K562 (cell line): Measurements from ENCODE around the gene COL4A2. TPM values are rescaled to one million over a fixed set of nuclear protein-coding genes. Genes with fewer than 3 reads are reported as not detected.

Source experiments
- ATAC-seq: fragments of 200-7000 bp; cut with Tn5 transposase; 3 replicates; pipeline ENCODE4 v1.9.1; 2020; ENCODE audit warnings: moderate library complexity
- BruUV-seq: library from RNA; stranded (reverse); fragments of 400-500 nt; replicated peaks from 2 replicates; lab custom pipeline; 2021; lab: Mats Ljungman, UMichigan
- CTCF ChIA-PET: fragments of 300-600 bp; formaldehyde crosslinking; extraction: SDS; loops from one replicate; lab custom pipeline; 2021; ENCODE audit warnings: low intra/inter-chr PET ratio; lab: Yijun Ruan, JAX
- POLR2A ChIA-PET: fragments of 300-600, 350-650 bp; sonication (Branson Sonifier 250); formaldehyde crosslinking; extraction: SDS; loops from one replicate; lab custom pipeline; 2021; ENCODE audit warnings: antibody characterized with exemption, inconsistent platforms; lab: Yijun Ruan, JAX
- DNase-seq, 4 experiments: peaks; one replicate each; pipeline versions ENCODE4 v3.0.0 to v3.0.0-alpha.2; 2011 to 2018; ENCODE audit warnings: low spot score in 3 of 4, mixed read lengths in 3 of 4; ENCODE audit errors: extremely low read depth in 1 of 4
- FAIRE-seq: peaks from 2 replicates; lab custom pipeline; 2011; peaks lifted over from hg19 to GRCh38; lab: Jason Lieb, UNC
- H2AFZ ChIP-seq: 2 replicates; pipeline ENCODE4 v1.6.0; 2011; ENCODE audit warnings: low read depth, low read length, control low read depth, inconsistent platforms
- H3K27ac ChIP-seq: fragments of 200-600 bp; 3 replicates; pipeline ENCODE4 v1.8.0; 2011; ENCODE audit warnings: low read depth, mild to moderate bottlenecking, control low read depth, inconsistent platforms, low read length, moderate library complexity, mixed read lengths; ENCODE audit errors: extremely low read depth
- H3K27me3 ChIP-seq, 2 experiments: fragments of 300-600 bp in 1 of 2; 2 replicates in 1 of 2; 3 replicates in 1 of 2; pipeline versions ENCODE4 v1.6.0 to v1.8.0; 2011; ENCODE audit warnings: inconsistent platforms in 2 of 2, low read length in 2 of 2, mild to moderate bottlenecking in 1 of 2, mixed read lengths in 1 of 2, moderate library complexity in 1 of 2; ENCODE audit not compliant: control insufficient read depth in 2 of 2, insufficient read depth in 2 of 2
- H3K36me3 ChIP-seq: fragments of 300-600 bp; 3 replicates; pipeline ENCODE4 v1.8.0; 2011; ENCODE audit warnings: mild to moderate bottlenecking, low read length, inconsistent platforms; ENCODE audit not compliant: control insufficient read depth, insufficient read depth
- H3K4me1 ChIP-seq, 2 experiments: fragments of 200-600 bp in 1 of 2; replicated peaks in 1 of 2; 2 replicates in 1 of 2; 3 replicates in 1 of 2; pipeline versions ENCODE4 v1.5.1 to v1.8.0; 2011; ENCODE audit warnings: inconsistent platforms in 2 of 2, low read length in 2 of 2, mild to moderate bottlenecking in 1 of 2, mixed read lengths in 1 of 2, moderate library complexity in 1 of 2; ENCODE audit not compliant: control insufficient read depth in 2 of 2, insufficient read depth in 2 of 2
- H3K4me2 ChIP-seq: 2 replicates; pipeline ENCODE4 v1.6.1; 2011; ENCODE audit warnings: low read length, control low read depth, inconsistent platforms, mixed read lengths; ENCODE audit not compliant: insufficient read depth
- H3K4me3 ChIP-seq: fragments of 200-600 bp; sonication (generic), shearing (Covaris generic); 2 replicates; pipeline ENCODE4 v1.5.1; 2016; ENCODE audit warnings: control low read depth, inconsistent platforms
- H3K79me2 ChIP-seq: fragments of 200-600 bp; 3 replicates; pipeline ENCODE4 v1.8.0; 2011; ENCODE audit warnings: low read length, inconsistent platforms; ENCODE audit not compliant: control insufficient read depth, insufficient read depth
- H3K9ac ChIP-seq, 2 experiments: 2 replicates each; pipeline versions ENCODE4 v1.6.0 to v1.6.1; 2011; ENCODE audit warnings: low read depth in 2 of 2, low read length in 2 of 2, control low read depth in 1 of 2, inconsistent platforms in 1 of 2, mild to moderate bottlenecking in 1 of 2, mixed read lengths in 1 of 2; ENCODE audit not compliant: insufficient read depth in 1 of 2
- H3K9me1 ChIP-seq: one replicate; pipeline ENCODE4 v1.6.0; 2011; ENCODE audit warnings: inconsistent platforms, mild to moderate bottlenecking, low read length, moderate library complexity; ENCODE audit not compliant: control insufficient read depth, insufficient read depth
- H3K9me3 ChIP-seq: replicated peaks from 2 replicates; pipeline ENCODE4 v1.5.1; 2011; ENCODE audit warnings: low read depth, low read length, inconsistent platforms; ENCODE audit not compliant: control insufficient read depth, insufficient read depth
- H4K20me1 ChIP-seq: replicated peaks from 2 replicates; pipeline ENCODE4 v1.6.1; 2011; ENCODE audit warnings: low read length, inconsistent platforms, mixed read lengths; ENCODE audit not compliant: control insufficient read depth, insufficient read depth
- KLF1 ChIP-seq: fragments of 450-650 bp; IDR thresholded peaks from 2 replicates; pipeline ENCODE4 v1.6.1; 2016; ENCODE audit warnings: missing genetic modification characterization, missing compliant biosample characterization
- WGBS: fragments of 100-300 bp; shearing (Covaris generic); methylation state at CpG from one replicate; pipeline ENCODE4 v1.1.6; 2016; ENCODE audit warnings: low coverage, mixed read lengths; ENCODE audit not compliant: insufficient coverage; ENCODE audit errors: missing lambda C conversion rate; 5-methylcytosine and 5-hydroxymethylcytosine counted together
- in situ Hi-C: fragments of 300-500 bp; cut with MboI; formaldehyde crosslinking; loops from 4 replicates; pipeline ENCODE4 v1.15.0; 2018; ENCODE audit warnings: inconsistent platforms, mixed read lengths
- intact Hi-C: fragments of 100-400 bp; cut with micrococcal nuclease; formaldehyde crosslinking; loops from 2 replicates; pipeline ENCODE4 v1.14.2; 2022
- polyA plus RNA-seq, 8 experiments: library from polyadenylated mRNA; depleted of rRNA in 4 of 8; stranded (reverse) in 5 of 8; unstranded in 3 of 8; fragments of >200 nt; fragmentation: Nextera tagmentation in 2 of 8; fragmentation: Illumina TruSeq in 1 of 8; extraction: Ambion mirVana in 2 of 8; extraction: Trizol in 1 of 8; gene quantifications; 2 replicates each; pipeline versions ENCODE4 v1.2.1 to v1.2.3, GENCODE V29; 2011 to 2014; ENCODE audit warnings: inconsistent platforms in 1 of 8, missing spikeins in 1 of 8
- total RNA-seq, 7 experiments: library from RNA; depleted of rRNA in 6 of 7; stranded (reverse); fragments of >200 nt in 6 of 7; fragmentation: Illumina TruSeq in 2 of 7; extraction: Trizol in 2 of 7; gene quantifications; 2 replicates each; pipeline versions ENCODE4 v1.2.1 to v1.2.3, GENCODE V29; 2011 to 2021; ENCODE audit warnings: low replicate concordance in 1 of 7
- TF ChIP-seq, protein P1 (sequence below): fragments of 450-650 bp; formaldehyde crosslinking; IDR thresholded peaks from 2 replicates; pipeline ENCODE4 v1.4.0; 2020; ENCODE audit warnings: mild to moderate bottlenecking, mixed read lengths
- TF ChIP-seq, protein P2 (sequence below): sonication (generic); formaldehyde crosslinking; IDR thresholded peaks from 2 replicates; pipeline ENCODE4 v1.5.0; 2020; ENCODE audit warnings: missing genetic modification reagents

The COL4A2 gene
- total and polyA plus RNA-seq, 9 of the 15 experiments (the other 6 are each of a cell fraction or from before 2014, with no cell fraction given) = 0.13 to 15.2 (median 8.1) TPM

DNA sequence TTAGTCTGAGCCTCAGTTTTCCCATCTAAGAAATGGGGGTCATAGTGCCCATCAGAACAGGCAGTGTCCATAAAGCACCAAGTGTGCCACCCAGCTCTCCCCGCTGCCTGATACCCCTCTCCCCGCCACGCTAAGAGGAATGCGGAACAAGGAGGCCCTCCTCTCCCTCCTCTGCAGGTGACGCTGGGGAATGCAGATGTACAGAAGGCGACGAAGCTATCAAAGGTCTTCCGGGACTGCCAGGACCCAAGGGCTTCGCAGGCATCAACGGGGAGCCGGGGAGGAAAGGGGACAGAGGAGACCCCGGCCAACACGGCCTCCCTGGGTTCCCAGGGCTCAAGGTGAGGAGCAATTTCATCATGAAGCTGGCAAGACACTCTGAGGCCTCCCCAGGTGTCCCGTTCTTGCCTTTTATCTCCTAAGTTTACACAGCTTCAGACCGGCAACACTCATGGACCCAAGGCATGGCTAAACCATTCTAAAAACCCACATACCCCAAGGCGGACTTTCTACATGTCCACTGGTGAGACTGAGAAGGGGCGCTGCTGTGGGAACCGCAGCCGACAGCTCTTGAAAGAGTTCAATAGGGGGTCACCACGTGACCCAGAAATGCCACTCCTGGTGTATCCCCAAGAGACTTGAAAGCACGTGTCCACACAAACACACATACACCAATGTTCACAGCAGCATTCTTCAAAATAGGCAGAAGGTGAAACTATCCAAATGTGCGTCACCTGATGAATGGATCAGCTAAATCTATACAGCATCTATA, 151.7 kb downstream of the COL4A2 start:
- Histone ChIP-seq H3K9me3 (no peaks in the 10 kb centered on the region), H3K36me3 (no peaks in the 10 kb centered on the region), H3K4me1 (peaks cover 6 to 21% of the 10 kb centered on the region in 2 experiments; a peak in 4 of 5 replicates), H4K20me1 (no peaks in the 10 kb centered on the region), H3K79me2 (no peaks in the 10 kb centered on the region), H2AFZ (0 out of 2 replicates have a peak overlapping the region, but pooled peaks have one; percentile 16), H3K27ac (no peak overlapping the region), H3K9ac (no peak overlapping the region), H3K4me2 (no peak overlapping the region), H3K27me3 (no peaks in the 10 kb centered on the region), H3K4me3 (no peak overlapping the region), H3K9me1 (no peaks in the 10 kb centered on the region)
- in situ Hi-C loops (no loop called here), intact Hi-C loops (loop anchor here (5.0 to 10.0 kb wide), 4 partner anchors 69 to 456 kb away; partner anchors contain the start of genes ANKRD10, ING1 and RAB20)
- FAIRE-seq (no peak), DNase-seq (no peak), ATAC-seq (no peak)
- TF ChIP-seq, protein P1, sequence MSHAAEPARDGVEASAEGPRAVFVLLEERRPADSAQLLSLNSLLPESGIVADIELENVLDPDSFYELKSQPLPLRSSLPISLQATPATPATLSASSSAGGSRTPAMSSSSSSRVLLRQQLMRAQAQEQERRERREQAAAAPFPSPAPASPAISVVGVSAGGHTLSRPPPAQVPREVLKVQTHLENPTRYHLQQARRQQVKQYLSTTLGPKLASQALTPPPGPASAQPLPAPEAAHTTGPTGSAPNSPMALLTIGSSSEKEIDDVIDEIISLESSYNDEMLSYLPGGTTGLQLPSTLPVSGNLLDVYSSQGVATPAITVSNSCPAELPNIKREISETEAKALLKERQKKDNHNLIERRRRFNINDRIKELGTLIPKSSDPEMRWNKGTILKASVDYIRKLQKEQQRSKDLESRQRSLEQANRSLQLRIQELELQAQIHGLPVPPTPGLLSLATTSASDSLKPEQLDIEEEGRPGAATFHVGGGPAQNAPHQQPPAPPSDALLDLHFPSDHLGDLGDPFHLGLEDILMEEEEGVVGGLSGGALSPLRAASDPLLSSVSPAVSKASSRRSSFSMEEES (CRISPR knock-in tag) = 0 out of 2 replicates have a peak, but pooled peaks have one; percentile 2
- TF ChIP-seq KLF1 = no peak
- TF ChIP-seq, protein P2, sequence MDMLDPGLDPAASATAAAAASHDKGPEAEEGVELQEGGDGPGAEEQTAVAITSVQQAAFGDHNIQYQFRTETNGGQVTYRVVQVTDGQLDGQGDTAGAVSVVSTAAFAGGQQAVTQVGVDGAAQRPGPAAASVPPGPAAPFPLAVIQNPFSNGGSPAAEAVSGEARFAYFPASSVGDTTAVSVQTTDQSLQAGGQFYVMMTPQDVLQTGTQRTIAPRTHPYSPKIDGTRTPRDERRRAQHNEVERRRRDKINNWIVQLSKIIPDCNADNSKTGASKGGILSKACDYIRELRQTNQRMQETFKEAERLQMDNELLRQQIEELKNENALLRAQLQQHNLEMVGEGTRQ (CRISPR knock-in tag) = 0 out of 2 replicates have a peak, but pooled peaks have one; percentile 3
- ChIA-PET CTCF (no interaction called here), POLR2A (no interaction called here)
- no TSS peak for BruUV-seq
- 35% methylated on average over 17 of the region's 22 CpGs for WGBS
